Lower lobe of right lung (tissue), 2 donors: ENCODE results near the gene AASDH. TPM values are rescaled to one million over a fixed set of nuclear protein-coding genes. Genes with fewer than 3 reads are reported as not detected.
"Not testable (repeated sequence)": the region's sequence is repeated elsewhere in the genome, so short reads cannot be mapped to it uniquely, and the experiment has no call there.

ENCODE experiments used
- ATAC-seq, 2 donors: fragments of 200-7000 bp; cut with Tn5 transposase; one replicate each; pipeline ENCODE4 v1.9.1; 2020 to 2022; ENCODE audit warnings: mild to moderate bottlenecking in 2 of 2, moderate library complexity in 2 of 2
- DNase-seq: peaks from one replicate; pipeline ENCODE4 v3.0.0-alpha.2; 2020
- H3K27ac ChIP-seq: fragments of 200-600 bp; one replicate; pipeline ENCODE4 v1.8.0; 2022
- H3K27me3 ChIP-seq: fragments of 200-600 bp; one replicate; pipeline ENCODE4 v1.8.0; 2022; ENCODE audit warnings: low read depth
- H3K36me3 ChIP-seq: fragments of 200-600 bp; one replicate; pipeline ENCODE4 v1.8.0; 2022; ENCODE audit warnings: mild to moderate bottlenecking
- H3K4me1 ChIP-seq: fragments of 200-600 bp; one replicate; pipeline ENCODE4 v1.8.0; 2022
- H3K4me3 ChIP-seq: fragments of 200-600 bp; one replicate; pipeline ENCODE4 v1.8.0; 2022; ENCODE audit warnings: mild to moderate bottlenecking
- H3K9me3 ChIP-seq: fragments of 200-600 bp; one replicate; pipeline ENCODE4 v1.8.0; 2022
- CTCF ChIP-seq: fragments of 200-600 bp; IDR thresholded peaks from one replicate; pipeline ENCODE4 v1.8.0; 2022; ENCODE audit warnings: antibody characterized with exemption, mild to moderate bottlenecking
- intact Hi-C: fragments of 100-400 bp; cut with DNase I; formaldehyde crosslinking; loops from one replicate; pipeline ENCODE4 v1.11.0; 2022
- total RNA-seq: library from RNA; stranded (reverse); fragmentation: NEBNext Ultra II Directional; extraction: Animal tissue kit (Norgen Biotek cat#: 25700); gene quantifications from one replicate; pipeline ENCODE4 v1.2.1, GENCODE V29; 2021
- donor health status: DM: no; HTN: yes; CAD: no; lungs with severe emphysema.

The AASDH gene
- total RNA-seq, 1 donor from 2014 or later, result 10.8 TPM

GRCh38 chr4:56371426-56372220, 15.7 kb downstream of the AASDH start:
- Histone ChIP-seq H3K27ac (no peak overlapping the region), H3K4me3 (no peak overlapping the region), H3K36me3 (peaks cover 30% of the 10 kb centered on the region), H3K27me3 (no peaks in the 10 kb centered on the region), H3K4me1 (no peaks in the 10 kb centered on the region), H3K9me3 (no peaks in the 10 kb centered on the region)
- intact Hi-C loops, result no loop called here
- TF ChIP-seq CTCF, result no peak
- ATAC-seq (no peak), DNase-seq (no peak)

- no peaks in the 10 kb centered on the region for H3K4me1 ChIP-seq
- no peak overlapping the region for H3K27ac ChIP-seq
- no peak overlapping the region for H3K4me3 ChIP-seq
- H3K9me3 ChIP-seq, result no peaks in the 10 kb centered on the region
- no peak for TF ChIP-seq CTCF
- intact Hi-C loops, result no loop called here
- DNase-seq (no peak), ATAC-seq (no peak)
- H3K27me3 ChIP-seq, result no peaks in the 10 kb centered on the region
- peaks cover 30% of the 10 kb centered on the region for H3K36me3 ChIP-seq
Measured at GRCh38 chr4:56370377-56370776, 16.9 kb downstream of the AASDH start.

GRCh38 chr4:56362981-56363380, 24.3 kb downstream of the AASDH start:
- intact Hi-C loops, H3K27ac ChIP-seq, H3K36me3 ChIP-seq, ATAC-seq, DNase-seq, H3K27me3 ChIP-seq, H3K4me1 ChIP-seq, H3K4me3 ChIP-seq, H3K9me3 ChIP-seq: not testable (repeated sequence)

GRCh38 chr4:56360071-56360470, 27.2 kb downstream of the AASDH start:
- TF ChIP-seq CTCF, result no peak
- DNase-seq (no peak), ATAC-seq (no peak)
- intact Hi-C loops, result no loop called here
- Histone ChIP-seq H3K27ac (no peak overlapping the region), H3K9me3 (no peaks in the 10 kb centered on the region), H3K27me3 (no peaks in the 10 kb centered on the region), H3K4me3 (no peak overlapping the region), H3K4me1 (no peaks in the 10 kb centered on the region), H3K36me3 (peaks cover 5% of the 10 kb centered on the region)

DNA sequence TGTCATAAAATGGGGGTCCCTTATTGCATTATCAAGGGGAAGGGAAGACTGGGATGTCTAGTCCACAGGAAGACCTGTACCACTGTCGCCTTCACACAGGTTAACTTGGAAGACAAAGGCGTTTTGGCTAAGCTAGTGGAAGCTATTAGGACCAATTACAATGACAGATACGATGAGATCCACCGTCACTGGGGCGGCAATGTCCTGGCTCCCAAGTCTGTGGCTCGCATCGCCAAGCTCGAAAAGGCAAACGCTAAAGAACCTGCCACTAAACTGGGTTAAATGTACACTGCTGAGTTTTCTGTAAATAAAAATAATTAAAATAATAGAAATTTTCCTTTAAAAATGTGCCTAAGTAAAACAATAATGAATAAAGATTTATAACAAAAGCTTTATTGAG, 30.6 kb downstream of the AASDH start:
- DNase-seq, result no peak
- H3K9me3 ChIP-seq, result no peaks in the 10 kb centered on the region
- H3K4me1 ChIP-seq, result no peaks in the 10 kb centered on the region
- H3K4me3 ChIP-seq, result no peak overlapping the region
- H3K36me3 ChIP-seq, result peaks cover 24% of the 10 kb centered on the region
- H3K27me3 ChIP-seq, result no peaks in the 10 kb centered on the region
- no peak for ATAC-seq
- intact Hi-C loops, result no loop called here
- H3K27ac ChIP-seq, result no peak overlapping the region
- TF ChIP-seq CTCF, result no peak

- ATAC-seq (no peak), DNase-seq (no peak)
- Histone ChIP-seq H3K27ac (no peak overlapping the region), H3K9me3 (no peaks in the 10 kb centered on the region), H3K36me3 (peaks cover 40% of the 10 kb centered on the region), H3K27me3 (no peaks in the 10 kb centered on the region), H3K4me3 (no peak overlapping the region), H3K4me1 (no peaks in the 10 kb centered on the region)
- no peak for TF ChIP-seq CTCF
- intact Hi-C loops, result no loop called here
Measured at GRCh38 chr4:56348576-56348975, 38.7 kb downstream of the AASDH start.
